D341Med (cell line): ENCODE results near the gene RPL21.
A peak's percentile ranks its signal among the peaks of the same experiment; 100 is the strongest.
"Not testable (repeated sequence)": the region's sequence is repeated elsewhere in the genome, so short reads cannot be mapped to it uniquely, and the experiment has no call there.

Experiments used
- DNase-seq: peaks from one replicate; pipeline ENCODE4 v3.0.0; 2012; ENCODE audit warnings: low spot score

RPL21 gene

GRCh38 chr13:27251166-27252091 is at the start of gene RPL21:
Gene RPL21 (plus strand): TSS chr13:27251558. CDS start chr13:27253777, 2,219 bp downstream.
- peak; percentile 92 for DNase-seq

GRCh38 chr13:27201661-27202060 is 49.7 kb upstream of the RPL21 start:
- DNase-seq, result no peak

GRCh38 chr13:27203186-27203585 is 48.2 kb upstream of the RPL21 start:
- no peak for DNase-seq

GRCh38 chr13:27203854-27204253 is 47.5 kb upstream of the RPL21 start:
- DNase-seq, result no peak

- DNase-seq, result no peak
Observed at GRCh38 chr13:27208514-27208913, 42.8 kb upstream of the RPL21 start.

- no peak for DNase-seq
Observed at GRCh38 chr13:27211271-27211670, 40.1 kb upstream of the RPL21 start.

- no peak for DNase-seq
Observed at GRCh38 chr13:27211771-27212364, 39.5 kb upstream of the RPL21 start.

GRCh38 chr13:27213386-27213785 is 38.0 kb upstream of the RPL21 start:
- not testable (repeated sequence) for DNase-seq

- not testable (repeated sequence) for DNase-seq
Observed at GRCh38 chr13:27217791-27218190, 33.6 kb upstream of the RPL21 start.

GRCh38 chr13:27218861-27219260 is 32.5 kb upstream of the RPL21 start:
- not testable (repeated sequence) for DNase-seq

GRCh38 chr13:27219611-27220010 is 31.7 kb upstream of the RPL21 start:
- DNase-seq, result no peak

GRCh38 chr13:27222100-27222499 is 29.3 kb upstream of the RPL21 start:
- not testable (repeated sequence) for DNase-seq

GRCh38 chr13:27226991-27227390 is 24.4 kb upstream of the RPL21 start:
- no peak for DNase-seq

- no peak for DNase-seq
Observed at GRCh38 chr13:27228131-27228530, 23.2 kb upstream of the RPL21 start.

- DNase-seq, result no peak
Observed at GRCh38 chr13:27229642-27230041, 21.7 kb upstream of the RPL21 start.

GRCh38 chr13:27233964-27234363 is 17.4 kb upstream of the RPL21 start:
- DNase-seq, result no peak

GRCh38 chr13:27236478-27236877 is 14.9 kb upstream of the RPL21 start:
- no peak for DNase-seq

GRCh38 chr13:27242702-27243101 is 8.7 kb upstream of the RPL21 start:
- DNase-seq, result no peak

- DNase-seq, result no peak
Observed at GRCh38 chr13:27245610-27246009, 5.7 kb upstream of the RPL21 start.

- DNase-seq, result no peak
Observed at GRCh38 chr13:27250833-27251165, 559 bp upstream of the RPL21 start.

- no peak for DNase-seq
Observed at GRCh38 chr13:27252467-27252866, 1.1 kb downstream of the RPL21 start.

GRCh38 chr13:27257233-27257568 is 5.8 kb downstream of the RPL21 start:
- DNase-seq, result no peak

- DNase-seq, result no peak
Observed at GRCh38 chr13:27257648-27258253, 6.4 kb downstream of the RPL21 start.
